ENCODE results near the gene GMDS.

GMDS gene

DNA sequence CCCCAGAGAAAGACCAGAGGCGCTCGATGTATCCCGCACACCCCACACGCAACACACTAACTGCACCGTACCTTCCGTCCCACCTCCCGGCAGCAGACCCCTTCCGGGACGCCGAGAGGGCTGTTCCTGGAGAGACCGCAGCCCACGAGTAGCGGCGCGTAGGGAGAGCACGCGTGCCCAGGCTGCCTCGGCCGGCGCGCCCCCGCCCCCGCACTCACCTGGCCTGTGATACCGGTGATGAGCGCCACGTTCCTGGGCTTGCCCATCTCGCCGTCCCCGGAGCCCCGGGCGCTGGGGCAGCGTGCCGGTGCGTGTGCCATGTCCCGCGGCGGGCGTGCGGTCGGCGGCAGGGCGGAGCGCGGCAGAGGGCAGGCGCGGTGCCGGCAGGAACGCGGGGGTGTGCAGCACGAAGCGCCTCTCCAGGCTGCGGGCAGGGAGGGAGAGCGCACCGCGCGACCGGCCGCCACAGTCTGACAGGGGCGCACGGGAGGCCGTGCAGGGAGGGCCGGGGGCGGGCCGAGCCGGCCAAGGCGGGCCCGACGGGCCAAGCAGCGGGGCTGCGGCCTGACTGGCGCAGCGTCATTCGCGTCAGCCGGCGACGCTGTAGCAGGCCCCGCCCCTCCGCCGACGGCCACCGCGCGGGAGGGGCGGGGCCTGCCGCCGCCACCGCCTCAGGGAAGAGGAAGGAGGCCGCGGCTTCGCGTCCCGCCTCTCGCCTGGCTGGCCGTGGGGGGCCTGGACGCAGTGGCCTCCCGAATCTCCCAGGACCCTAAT, at the start of gene GMDS:
Gene GMDS (minus strand): TSS at position 503 of the 774 bp plus-strand sequence.
- H3K9ac ChIP-seq (ENCODE audit: low read depth in 1 of 2, low read length in 2 of 2): peak within 1 kb of the TSS; percentile 98
- peaks cover 0 to 6% of the 10 kb centered on the region in 2 donors for H3K36me3 ChIP-seq (ENCODE audit: control insufficient read depth in 2 of 2, insufficient read depth in 2 of 2, low read length in 2 of 2)
- H3K27me3 ChIP-seq (ENCODE audit: control insufficient read depth in 2 of 2, insufficient read depth in 2 of 2, low read length in 2 of 2): no peaks in the 10 kb centered on the region
- peak within 1 kb of the TSS; percentile 94 to 97 for H3K4me3 ChIP-seq (ENCODE audit: low read length in 2 of 2)
- peak within 1 kb of the TSS; percentile 97 to 98 for H3K27ac ChIP-seq (ENCODE audit: low read depth in 2 of 2, low read length in 2 of 2)
- no peaks in the 10 kb centered on the region for H3K9me3 ChIP-seq (ENCODE audit: control insufficient read depth in 2 of 2, low read length in 2 of 2)
- H3K4me1 ChIP-seq (ENCODE audit: control insufficient read depth in 2 of 2, insufficient read depth in 2 of 2, low read length in 2 of 2): peaks cover 13 to 37% of the 10 kb centered on the region in 2 donors

DNA sequence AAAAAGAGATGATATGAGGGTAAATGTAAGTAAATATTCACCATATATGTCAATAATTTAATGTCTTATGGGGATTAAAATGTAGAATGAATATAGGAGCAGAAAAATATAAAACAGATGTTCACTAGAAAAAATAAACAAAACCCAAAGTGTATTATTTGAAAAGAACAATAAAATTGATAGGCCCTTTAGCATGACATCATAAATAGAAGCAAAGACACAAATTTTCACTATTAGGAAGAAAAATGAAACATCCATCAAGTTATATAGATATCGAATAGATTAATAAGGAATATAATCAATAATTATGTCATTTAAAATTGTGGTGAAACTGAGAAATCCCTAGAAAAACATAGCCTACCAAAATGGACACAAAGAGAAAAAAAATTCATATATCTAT, 40.1 kb upstream of the GMDS start:
- no peaks in the 10 kb centered on the region for H3K9me3 ChIP-seq (ENCODE audit: control insufficient read depth in 2 of 2, low read length in 2 of 2)
- no peaks in the 10 kb centered on the region for H3K27me3 ChIP-seq (ENCODE audit: control insufficient read depth in 2 of 2, insufficient read depth in 2 of 2, low read length in 2 of 2)
- H3K4me3 ChIP-seq (ENCODE audit: low read length in 2 of 2): no peak overlapping the region
- H3K4me1 ChIP-seq (ENCODE audit: control insufficient read depth in 2 of 2, insufficient read depth in 2 of 2, low read length in 2 of 2): no peaks in the 10 kb centered on the region
- peaks cover 4 to 6% of the 10 kb centered on the region in 2 donors for H3K36me3 ChIP-seq (ENCODE audit: control insufficient read depth in 2 of 2, insufficient read depth in 2 of 2, low read length in 2 of 2)
- no peak overlapping the region for H3K27ac ChIP-seq (ENCODE audit: low read depth in 2 of 2, low read length in 2 of 2)
- no peak overlapping the region for H3K9ac ChIP-seq (ENCODE audit: low read depth in 1 of 2, low read length in 2 of 2)

DNA sequence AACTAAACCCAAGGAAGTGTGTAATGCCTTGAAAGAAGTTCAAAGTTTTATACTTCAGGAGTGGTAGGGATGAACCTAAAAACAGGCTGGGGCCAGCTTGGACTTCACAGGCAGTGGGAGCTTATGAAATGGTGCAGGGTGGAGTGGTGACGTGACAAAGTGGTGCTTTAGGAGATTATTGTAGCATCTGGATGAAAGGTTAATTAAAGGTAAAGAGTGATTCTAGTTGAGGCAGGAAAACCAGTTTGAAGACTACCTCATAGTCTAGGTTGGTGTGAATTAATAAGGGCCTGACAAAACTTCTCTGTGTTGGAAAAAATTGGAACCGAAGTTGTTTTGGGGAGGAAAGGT, 30.5 kb upstream of the GMDS start:
- Histone ChIP-seq H3K9me3 (ENCODE audit: control insufficient read depth in 2 of 2, low read length in 2 of 2) (no peaks in the 10 kb centered on the region), H3K27ac (ENCODE audit: low read depth in 2 of 2, low read length in 2 of 2) (no peak overlapping the region), H3K4me3 (ENCODE audit: low read length in 2 of 2) (no peak overlapping the region), H3K27me3 (ENCODE audit: control insufficient read depth in 2 of 2, insufficient read depth in 2 of 2, low read length in 2 of 2) (no peaks in the 10 kb centered on the region), H3K4me1 (ENCODE audit: control insufficient read depth in 2 of 2, insufficient read depth in 2 of 2, low read length in 2 of 2) (no peaks in the 10 kb centered on the region), H3K36me3 (ENCODE audit: control insufficient read depth in 2 of 2, insufficient read depth in 2 of 2, low read length in 2 of 2) (peaks cover 13 to 24% of the 10 kb centered on the region in 2 donors), H3K9ac (ENCODE audit: low read depth in 1 of 2, low read length in 2 of 2) (no peak overlapping the region)

DNA sequence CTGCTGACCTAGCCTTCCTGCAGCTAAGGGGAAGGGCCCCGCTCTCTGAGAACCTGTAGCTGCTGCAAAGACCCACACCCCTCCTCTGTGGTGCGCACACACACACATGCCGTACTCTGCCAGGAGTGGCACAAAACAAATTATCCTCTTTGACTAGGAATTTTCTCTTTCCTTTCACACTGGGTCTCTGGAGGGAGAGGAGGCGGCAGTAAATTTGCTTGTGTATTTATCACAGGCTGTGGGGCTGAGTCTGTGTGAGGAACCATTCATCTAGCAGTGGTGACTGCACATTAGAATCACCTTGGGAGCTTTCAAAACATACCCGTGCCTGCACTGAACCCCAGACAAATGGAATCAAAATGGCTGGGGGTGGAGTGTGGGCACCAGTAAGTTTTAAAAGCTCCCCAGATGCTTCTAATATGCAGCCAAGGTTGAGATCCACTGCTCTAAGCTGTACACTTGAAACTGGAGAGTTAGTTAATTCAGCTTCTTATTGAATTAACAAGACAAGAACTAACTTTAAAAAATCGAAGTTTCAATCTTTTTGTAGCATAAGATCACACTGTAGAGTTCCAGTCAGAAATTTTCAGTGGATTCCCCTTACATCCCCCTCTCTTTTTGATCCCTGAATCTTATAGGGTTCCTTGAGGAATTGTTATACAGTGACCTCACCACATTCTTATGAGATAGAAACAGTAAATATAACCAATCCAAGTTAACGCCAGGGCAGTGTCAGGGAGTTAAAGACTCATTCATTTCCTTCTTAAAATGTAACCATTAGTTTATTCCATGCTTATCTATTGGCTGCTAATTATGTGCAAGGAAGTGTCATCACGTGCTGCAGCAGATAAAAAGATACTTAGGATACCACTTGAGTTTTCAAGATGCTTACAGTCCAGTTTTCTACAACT, 29.8 kb upstream of the GMDS start:
- Histone ChIP-seq H3K4me1 (ENCODE audit: control insufficient read depth in 2 of 2, insufficient read depth in 2 of 2, low read length in 2 of 2) (no peaks in the 10 kb centered on the region), H3K27me3 (ENCODE audit: control insufficient read depth in 2 of 2, insufficient read depth in 2 of 2, low read length in 2 of 2) (no peaks in the 10 kb centered on the region), H3K27ac (ENCODE audit: low read depth in 2 of 2, low read length in 2 of 2) (no peak overlapping the region), H3K36me3 (ENCODE audit: control insufficient read depth in 2 of 2, insufficient read depth in 2 of 2, low read length in 2 of 2) (peaks cover 16 to 27% of the 10 kb centered on the region in 2 donors), H3K9ac (ENCODE audit: low read depth in 1 of 2, low read length in 2 of 2) (no peak overlapping the region), H3K4me3 (ENCODE audit: low read length in 2 of 2) (no peak overlapping the region), H3K9me3 (ENCODE audit: control insufficient read depth in 2 of 2, low read length in 2 of 2) (no peaks in the 10 kb centered on the region)

DNA sequence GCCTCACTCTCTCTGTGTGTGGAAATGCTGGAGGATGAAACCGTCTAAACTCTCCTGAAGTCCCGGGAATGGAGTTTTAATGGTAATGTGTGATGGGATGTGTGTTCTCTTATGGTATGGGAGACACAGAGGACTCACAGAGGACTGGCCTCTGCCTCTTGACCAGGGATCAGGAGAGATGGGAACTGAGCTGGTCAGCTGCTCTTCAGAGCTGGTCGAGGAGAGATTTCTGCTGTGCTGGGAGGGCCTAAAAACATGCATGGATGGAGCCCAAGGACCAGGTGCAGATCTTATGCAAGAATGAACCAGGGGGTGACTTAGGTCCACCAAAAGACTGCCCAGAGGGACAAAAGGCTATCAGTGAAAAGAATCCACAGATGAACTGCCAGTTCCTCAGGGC, 27.3 kb upstream of the GMDS start:
- Histone ChIP-seq H3K27ac (ENCODE audit: low read depth in 2 of 2, low read length in 2 of 2) (no peak overlapping the region), H3K36me3 (ENCODE audit: control insufficient read depth in 2 of 2, insufficient read depth in 2 of 2, low read length in 2 of 2) (peaks cover 23 to 31% of the 10 kb centered on the region in 2 donors), H3K9ac (ENCODE audit: low read depth in 1 of 2, low read length in 2 of 2) (no peak overlapping the region), H3K9me3 (ENCODE audit: control insufficient read depth in 2 of 2, low read length in 2 of 2) (no peaks in the 10 kb centered on the region), H3K27me3 (ENCODE audit: control insufficient read depth in 2 of 2, insufficient read depth in 2 of 2, low read length in 2 of 2) (no peaks in the 10 kb centered on the region), H3K4me3 (ENCODE audit: low read length in 2 of 2) (no peak overlapping the region), H3K4me1 (ENCODE audit: control insufficient read depth in 2 of 2, insufficient read depth in 2 of 2, low read length in 2 of 2) (no peaks in the 10 kb centered on the region)

DNA sequence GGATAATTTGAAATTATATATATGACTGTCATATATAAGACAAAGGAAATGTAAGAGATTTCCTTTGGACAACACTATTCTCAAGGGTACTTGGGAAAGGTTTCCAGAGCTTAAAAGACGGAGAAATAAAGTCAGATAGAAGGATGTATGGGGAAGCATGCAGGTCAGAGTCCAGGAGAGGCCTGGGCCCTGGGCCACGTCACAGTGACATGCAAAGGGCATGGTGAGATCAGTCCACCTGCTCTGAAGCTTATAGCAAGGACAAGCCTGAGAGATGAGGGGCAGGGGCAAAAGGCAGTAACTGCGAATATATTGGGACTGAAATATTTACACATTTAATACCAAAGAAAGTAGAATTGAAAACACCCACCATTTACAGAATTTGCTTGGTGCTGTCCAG, 24.6 kb upstream of the GMDS start:
- Histone ChIP-seq H3K9me3 (ENCODE audit: control insufficient read depth in 2 of 2, low read length in 2 of 2) (no peaks in the 10 kb centered on the region), H3K27ac (ENCODE audit: low read depth in 2 of 2, low read length in 2 of 2) (no peak overlapping the region), H3K4me1 (ENCODE audit: control insufficient read depth in 2 of 2, insufficient read depth in 2 of 2, low read length in 2 of 2) (no peaks in the 10 kb centered on the region), H3K27me3 (ENCODE audit: control insufficient read depth in 2 of 2, insufficient read depth in 2 of 2, low read length in 2 of 2) (no peaks in the 10 kb centered on the region), H3K4me3 (ENCODE audit: low read length in 2 of 2) (no peak overlapping the region), H3K9ac (ENCODE audit: low read depth in 1 of 2, low read length in 2 of 2) (no peak overlapping the region), H3K36me3 (ENCODE audit: control insufficient read depth in 2 of 2, insufficient read depth in 2 of 2, low read length in 2 of 2) (peaks cover 23 to 33% of the 10 kb centered on the region in 2 donors)

DNA sequence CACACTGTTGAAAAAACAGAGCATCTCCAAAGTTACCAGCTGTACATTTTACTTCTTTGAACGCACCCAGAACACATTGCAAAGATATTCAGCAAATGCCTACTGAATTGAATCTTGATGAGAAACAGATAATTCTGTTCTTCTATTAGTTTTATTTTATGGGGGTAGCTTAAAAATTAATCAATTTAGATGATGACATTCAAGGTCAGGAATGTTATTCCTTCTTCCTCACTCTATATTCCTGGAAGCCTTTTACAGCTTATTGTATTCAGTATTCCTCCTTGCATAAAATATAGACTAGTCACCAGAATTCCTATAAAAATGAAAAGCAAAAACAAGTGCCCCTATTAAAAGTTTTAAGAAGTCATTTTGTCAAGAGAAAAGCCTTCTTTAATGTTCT, 21.4 kb upstream of the GMDS start:
- Histone ChIP-seq H3K36me3 (ENCODE audit: control insufficient read depth in 2 of 2, insufficient read depth in 2 of 2, low read length in 2 of 2) (peaks cover 10 to 21% of the 10 kb centered on the region in 2 donors), H3K27ac (ENCODE audit: low read depth in 2 of 2, low read length in 2 of 2) (no peak overlapping the region), H3K9ac (ENCODE audit: low read depth in 1 of 2, low read length in 2 of 2) (no peak overlapping the region), H3K4me1 (ENCODE audit: control insufficient read depth in 2 of 2, insufficient read depth in 2 of 2, low read length in 2 of 2) (no peaks in the 10 kb centered on the region), H3K9me3 (ENCODE audit: control insufficient read depth in 2 of 2, low read length in 2 of 2) (no peaks in the 10 kb centered on the region), H3K27me3 (ENCODE audit: control insufficient read depth in 2 of 2, insufficient read depth in 2 of 2, low read length in 2 of 2) (no peaks in the 10 kb centered on the region), H3K4me3 (ENCODE audit: low read length in 2 of 2) (no peak overlapping the region)

DNA sequence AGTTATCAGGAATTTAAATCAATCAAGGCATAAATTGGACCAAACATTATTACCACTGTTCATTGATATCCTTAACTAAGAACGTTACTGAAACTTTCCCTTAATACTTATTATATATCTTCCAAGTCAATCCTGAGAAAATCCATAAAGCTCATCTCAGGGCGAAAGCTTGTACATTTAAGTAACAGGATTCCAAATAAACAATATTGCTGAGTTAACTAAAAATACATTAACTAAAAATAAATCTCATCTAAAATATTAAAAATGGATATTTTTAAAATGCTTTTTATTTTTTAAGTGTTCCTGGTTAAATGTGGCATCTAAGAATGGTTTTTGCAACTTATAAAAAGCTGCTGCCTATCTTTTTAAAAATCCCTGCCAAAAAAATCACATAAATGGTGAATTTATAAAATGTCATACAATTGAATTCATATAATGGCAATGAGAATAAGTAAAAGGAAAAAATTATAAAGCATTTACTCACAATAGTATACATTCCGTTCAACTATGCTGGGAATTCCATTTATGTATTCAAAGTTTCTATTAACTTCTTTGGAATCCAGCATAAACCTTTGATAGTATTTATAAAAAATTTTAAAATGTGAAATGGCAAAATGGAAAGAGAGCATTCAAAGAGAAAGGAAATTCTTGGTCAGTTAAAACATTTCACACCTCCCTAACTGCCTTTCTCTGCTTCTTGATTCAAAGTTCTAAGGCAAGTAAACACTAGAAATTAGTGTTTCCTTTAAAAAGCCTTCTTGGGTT, 20.8 kb upstream of the GMDS start:
- peaks cover 10 to 19% of the 10 kb centered on the region in 2 donors for H3K36me3 ChIP-seq (ENCODE audit: control insufficient read depth in 2 of 2, insufficient read depth in 2 of 2, low read length in 2 of 2)
- H3K27me3 ChIP-seq (ENCODE audit: control insufficient read depth in 2 of 2, insufficient read depth in 2 of 2, low read length in 2 of 2): no peaks in the 10 kb centered on the region
- no peaks in the 10 kb centered on the region for H3K4me1 ChIP-seq (ENCODE audit: control insufficient read depth in 2 of 2, insufficient read depth in 2 of 2, low read length in 2 of 2)
- no peak overlapping the region for H3K4me3 ChIP-seq (ENCODE audit: low read length in 2 of 2)
- no peak overlapping the region for H3K27ac ChIP-seq (ENCODE audit: low read depth in 2 of 2, low read length in 2 of 2)
- no peaks in the 10 kb centered on the region for H3K9me3 ChIP-seq (ENCODE audit: control insufficient read depth in 2 of 2, low read length in 2 of 2)
- no peak overlapping the region for H3K9ac ChIP-seq (ENCODE audit: low read depth in 1 of 2, low read length in 2 of 2)

DNA sequence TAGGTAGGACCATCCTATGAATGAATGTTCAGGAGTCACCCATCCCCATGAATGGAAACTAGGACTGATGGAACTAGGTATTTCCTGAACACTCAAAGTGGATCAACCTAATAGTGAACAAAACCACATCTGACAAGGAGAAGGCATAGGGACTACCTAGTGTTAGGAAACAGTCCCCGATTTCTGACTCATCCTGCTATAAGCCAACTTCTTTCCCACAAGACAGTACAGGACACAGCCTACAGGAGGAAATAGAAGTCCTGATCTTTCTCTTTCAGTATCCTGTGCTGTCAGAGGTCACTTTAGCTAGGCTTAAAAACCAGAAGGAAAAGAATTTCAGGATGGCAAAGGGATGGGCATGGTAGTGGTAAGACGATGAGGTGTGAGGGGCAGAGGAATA, 19.5 kb upstream of the GMDS start:
- Histone ChIP-seq H3K36me3 (ENCODE audit: control insufficient read depth in 2 of 2, insufficient read depth in 2 of 2, low read length in 2 of 2) (peaks cover 4 to 17% of the 10 kb centered on the region in 2 donors), H3K4me1 (ENCODE audit: control insufficient read depth in 2 of 2, insufficient read depth in 2 of 2, low read length in 2 of 2) (peaks cover under 1 to 1% of the 10 kb centered on the region in 2 donors), H3K27me3 (ENCODE audit: control insufficient read depth in 2 of 2, insufficient read depth in 2 of 2, low read length in 2 of 2) (no peaks in the 10 kb centered on the region), H3K9ac (ENCODE audit: low read depth in 1 of 2, low read length in 2 of 2) (no peak overlapping the region), H3K4me3 (ENCODE audit: low read length in 2 of 2) (no peak overlapping the region), H3K27ac (ENCODE audit: low read depth in 2 of 2, low read length in 2 of 2) (no peak overlapping the region), H3K9me3 (ENCODE audit: control insufficient read depth in 2 of 2, low read length in 2 of 2) (no peaks in the 10 kb centered on the region)
